ENCODE data around the gene EVX1. TPM values are rescaled to one million over a fixed set of nuclear protein-coding genes. Genes with fewer than 3 reads are reported as not detected.

The EVX1 gene
- total RNA-seq, 1 donor from 2014 or later: not detected

DNA sequence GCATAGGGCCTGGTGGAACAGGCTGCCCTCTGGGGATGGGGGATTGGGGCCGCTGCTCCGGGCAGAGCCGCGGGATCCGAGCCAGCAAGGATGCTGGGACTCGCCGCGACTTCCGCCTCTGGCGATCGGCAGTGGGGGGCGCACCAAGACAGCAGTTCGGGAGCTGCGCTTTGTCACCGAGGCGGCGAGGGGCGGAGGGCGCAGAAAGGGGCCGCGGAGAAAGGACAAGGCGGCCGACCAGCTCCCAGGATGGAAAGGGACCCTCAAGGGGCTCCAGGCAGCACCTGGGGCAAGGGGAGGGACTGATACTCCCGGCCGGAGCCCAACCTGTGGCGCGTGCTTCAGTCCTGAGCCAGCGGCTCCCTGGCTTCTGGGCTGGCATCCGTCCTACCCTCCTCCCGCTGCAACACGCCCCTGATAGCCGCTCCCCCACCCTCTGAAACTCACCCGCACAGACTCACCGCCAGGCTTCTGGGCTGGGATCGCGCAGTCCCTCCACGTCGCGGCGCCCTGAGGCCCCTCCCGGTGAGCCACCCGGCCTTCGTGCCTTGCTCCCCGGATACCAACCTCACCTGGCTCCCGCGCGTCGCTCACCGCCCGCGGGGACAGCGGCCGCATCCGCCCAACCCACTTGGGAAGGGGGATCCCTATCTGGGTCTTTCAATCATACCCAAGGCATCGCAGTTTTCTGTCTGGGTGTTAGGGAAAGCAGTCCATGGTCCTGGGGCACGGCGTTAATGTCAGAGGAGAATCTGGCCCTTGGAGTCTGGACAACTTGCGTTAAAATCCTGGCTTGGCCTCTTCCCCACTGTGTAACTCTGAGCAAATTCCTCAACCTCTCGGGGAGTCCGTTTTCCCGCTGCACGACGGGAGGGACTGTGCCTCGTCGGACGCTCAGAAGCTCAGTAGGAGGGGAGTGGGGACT, 7.0 kb upstream of the EVX1 start:
- DNase-seq: no peak

DNA sequence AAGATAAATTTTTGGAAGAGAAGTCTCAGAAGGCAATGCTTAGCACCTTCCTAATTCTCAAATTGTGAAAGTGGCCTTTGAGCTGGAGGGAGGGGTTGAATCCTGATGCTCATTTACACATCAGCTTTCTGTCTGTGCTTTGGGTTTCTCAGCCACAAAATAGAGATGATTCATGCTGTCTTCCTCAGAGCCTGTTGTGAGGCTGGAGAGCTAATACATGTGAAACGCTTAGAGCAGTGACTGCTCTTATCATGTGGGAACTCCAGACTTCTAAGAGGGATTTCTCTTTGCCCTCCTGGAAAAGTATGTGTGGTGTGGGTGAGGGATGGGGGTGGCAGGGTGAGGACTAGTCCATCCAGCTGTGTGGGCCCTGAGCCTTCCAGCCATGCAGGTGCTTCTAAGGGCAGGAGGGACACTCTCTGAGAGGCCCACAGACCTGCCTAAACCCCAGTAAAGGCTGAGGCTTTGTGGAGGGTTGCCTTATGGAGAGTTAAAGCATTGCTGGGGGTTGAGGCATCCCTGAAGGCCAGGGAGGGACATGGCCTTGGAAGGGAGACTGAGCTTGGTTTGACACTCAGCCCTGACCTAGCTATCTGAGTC, 4.8 kb upstream of the EVX1 start:
- no peak for DNase-seq

DNA sequence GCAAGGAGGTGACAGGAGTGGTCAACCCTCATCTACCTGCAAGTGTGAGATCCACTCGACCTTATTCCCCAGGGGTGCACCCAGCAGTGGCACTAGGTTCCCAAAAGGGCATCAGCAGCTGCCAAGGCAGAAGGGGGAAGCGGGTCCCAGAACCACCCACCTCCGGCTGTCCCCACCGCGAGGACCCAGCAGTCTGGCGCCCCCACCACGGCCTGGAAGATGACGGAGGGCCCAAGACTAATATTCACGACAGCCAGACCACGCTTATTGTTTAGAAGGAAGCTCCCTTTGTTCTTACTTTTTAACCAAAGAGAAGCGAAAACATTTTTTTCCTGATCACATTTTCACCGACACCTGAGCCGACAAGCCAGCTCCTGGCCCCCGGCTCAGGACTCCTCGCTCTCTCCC, 3.6 kb upstream of the EVX1 start:
- DNase-seq: no peak

DNA sequence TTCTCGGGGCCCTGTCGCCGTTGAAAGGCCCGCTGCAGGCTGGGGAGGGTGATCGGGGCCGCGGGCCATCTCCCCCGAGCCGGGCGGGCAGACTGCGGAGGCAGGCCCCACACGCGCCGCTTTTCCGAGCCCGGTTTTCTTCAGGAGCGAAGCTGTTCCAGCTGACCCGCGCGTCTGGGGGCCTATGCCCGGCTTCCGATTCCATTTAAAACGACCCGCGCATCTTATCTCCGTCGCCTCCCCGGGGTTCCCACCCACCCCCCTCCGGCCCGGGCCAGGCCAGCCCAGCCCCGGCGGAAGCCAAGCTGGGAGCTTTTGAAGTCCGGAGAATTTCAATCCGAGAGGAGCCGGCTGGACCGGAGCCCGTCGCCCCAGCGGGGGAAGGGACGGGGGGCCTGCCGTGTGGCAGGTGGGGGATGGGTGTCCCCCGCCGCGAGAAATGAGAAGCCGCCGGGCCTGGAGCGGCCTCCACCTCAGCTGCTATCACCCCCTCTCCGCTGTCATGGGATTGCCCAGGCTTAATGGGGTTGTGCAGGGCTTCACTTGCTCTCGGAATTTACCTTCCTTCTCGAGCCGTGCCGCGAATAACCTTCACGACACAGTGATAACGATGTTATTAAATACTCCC, 3.1 kb upstream of the EVX1 start:
- no peak for DNase-seq

DNA sequence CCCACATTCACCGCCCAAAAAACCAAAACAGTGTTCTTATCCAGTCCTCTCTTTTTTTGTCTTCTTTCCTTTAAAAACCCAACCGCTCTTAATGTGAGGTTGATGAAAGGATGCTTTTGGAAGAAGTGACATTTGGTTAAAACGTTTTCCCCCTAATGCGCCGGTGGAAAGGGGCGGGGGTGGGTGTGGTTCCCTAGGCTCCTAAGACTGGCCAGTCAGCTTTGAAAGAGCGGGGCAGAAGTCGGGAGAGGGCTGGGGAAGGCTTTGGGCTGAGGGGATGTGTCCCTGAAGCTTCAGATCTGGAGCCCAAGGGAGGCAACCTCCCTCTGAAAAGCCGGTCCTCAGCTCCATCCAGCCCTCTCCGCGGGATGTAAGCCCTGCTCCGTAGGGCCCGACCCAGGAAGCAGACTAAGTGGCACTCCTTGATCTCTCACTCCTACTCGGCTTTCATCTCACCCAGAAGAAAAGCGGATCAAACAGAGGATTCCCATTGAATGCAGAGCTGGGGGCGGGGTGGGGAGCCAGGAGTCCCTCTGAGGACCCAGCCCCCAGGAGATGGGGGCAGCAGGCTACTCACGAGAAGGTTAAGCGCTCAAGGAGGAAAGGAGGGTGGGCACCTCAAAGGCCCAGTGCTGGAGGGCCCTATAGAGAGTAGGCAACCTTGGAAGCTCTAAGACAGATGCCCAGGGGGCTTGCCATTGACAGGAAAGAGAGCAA, 2.4 kb upstream of the EVX1 start:
- no peak for DNase-seq

DNA sequence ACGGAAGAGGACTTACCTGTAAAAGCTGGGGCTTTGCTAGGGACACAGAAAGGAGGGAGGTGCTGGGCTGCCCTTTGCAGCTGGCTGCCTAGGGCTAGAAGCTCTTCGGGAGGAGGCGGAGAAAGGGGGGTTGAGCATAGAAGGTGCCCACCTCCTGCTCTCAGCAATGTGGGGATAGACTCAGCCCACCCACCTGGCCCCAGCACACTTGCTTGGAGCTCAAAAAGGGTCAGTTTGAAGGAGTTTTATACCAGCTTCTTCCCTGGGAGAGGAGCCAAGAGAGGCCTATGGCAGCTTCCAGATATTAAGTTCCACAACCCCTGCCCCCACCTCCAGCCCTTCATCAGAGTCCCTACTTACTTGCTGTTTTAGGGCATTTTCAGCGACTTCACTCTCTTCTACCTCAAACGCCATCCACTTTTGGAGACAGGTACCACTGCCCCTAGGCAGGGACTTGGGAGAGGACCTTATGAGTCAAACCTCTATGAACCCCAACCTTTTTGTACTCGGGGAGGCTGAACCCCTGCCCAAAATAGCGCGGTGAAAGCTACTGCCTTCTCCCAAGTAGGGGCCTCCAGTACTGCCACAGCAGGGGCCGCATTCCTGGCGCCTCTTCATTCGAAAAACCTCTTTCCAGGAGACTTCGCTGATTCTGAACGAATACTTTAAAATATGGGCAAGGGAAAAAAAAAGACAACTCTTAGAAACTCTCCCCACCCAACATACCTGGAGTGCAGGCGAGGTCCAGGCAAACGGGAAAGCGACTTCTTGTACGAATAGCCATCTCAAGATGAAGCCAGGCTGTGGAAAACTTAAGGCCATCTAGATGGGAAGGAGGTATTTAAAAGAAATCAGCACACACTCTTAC, 1.2 kb upstream of the EVX1 start:
- no peak for DNase-seq

DNA sequence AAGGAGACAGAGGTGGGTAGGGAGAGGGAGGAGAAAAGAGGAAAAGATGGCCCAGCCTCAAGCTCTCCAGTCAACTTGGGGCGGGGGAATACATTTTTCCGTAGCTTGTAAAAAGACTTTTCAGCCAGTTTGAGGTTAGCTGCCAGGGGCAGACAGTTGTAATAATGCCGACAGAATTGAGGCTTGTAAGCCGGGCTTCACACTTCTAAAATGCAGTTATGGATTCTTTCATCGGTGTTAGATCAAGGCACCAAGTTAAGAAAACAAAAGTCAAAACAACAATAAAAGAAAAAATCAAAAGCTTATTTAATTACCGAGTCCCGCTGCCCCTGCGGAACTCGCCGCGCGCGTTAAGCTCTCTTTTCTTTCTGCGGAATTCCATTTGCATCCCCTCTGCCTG, 448 bp upstream of the EVX1 start:
- no peak for DNase-seq

DNA sequence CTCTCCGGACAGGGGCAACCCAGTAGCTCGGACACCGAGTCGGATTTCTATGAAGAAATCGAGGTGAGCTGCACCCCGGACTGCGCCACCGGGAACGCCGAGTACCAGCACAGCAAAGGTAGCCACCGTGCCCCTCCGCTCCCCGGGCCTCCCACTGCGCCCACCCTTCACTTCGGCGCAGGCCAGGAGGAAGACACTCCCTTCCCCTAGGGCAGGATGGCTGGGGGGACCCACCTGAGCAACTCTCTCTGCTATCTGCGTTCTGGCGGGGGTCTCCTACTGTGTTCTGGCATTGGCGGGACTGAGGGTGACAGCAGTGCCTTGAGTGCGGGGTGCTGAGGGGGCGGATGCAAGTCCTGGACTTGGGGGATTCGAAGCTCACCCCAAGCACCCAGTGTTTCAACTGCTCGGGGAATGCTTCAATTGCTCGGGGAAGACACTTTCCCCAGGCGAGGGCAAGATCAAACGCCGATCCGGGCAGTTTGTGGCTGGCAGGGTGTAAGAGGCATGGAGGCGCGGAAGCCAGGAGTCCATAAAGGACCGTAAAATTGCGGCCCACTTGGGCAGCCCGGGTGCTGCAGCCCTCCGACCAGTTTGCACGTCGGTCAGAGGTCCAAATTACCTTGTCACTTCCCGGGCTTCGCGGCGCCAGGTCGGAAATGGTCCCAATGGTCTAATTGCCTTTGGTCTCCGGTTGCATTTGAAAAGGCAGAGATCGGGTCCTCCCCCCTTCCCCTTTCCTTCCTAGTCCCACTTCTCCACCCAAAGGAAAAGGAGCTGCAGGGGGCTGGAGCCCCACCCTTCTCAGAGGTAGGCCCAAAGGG, 950 bp downstream of the EVX1 start:
- no peak for DNase-seq

DNA sequence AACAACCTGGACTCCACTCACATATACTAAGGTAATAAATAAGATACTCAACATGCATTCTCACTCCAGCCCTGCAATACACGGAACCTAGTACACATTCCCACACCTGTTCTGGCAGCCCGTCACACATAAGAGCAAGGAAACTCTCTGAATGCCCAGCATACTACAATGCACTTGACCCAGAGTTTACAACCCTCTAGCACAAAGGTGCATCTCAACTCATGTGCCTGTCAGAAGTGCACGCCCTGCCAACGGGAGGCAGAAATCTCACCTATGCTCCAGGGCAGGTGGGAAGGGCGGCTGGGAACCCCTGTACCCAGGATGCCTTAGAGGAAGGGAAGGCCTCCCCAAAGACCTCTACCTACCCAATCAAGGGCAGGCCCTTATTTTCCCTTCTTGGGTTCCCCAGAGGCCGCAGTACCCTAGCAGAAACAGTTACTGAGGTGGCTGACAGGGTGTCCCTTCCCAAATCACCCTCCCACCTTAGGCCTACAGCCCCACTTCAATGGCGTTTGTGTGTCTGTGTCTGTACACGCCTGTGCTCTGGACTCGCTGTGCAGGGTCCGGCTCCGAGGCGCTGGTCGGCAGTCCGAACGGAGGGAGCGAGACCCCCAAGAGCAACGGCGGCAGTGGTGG, 2.0 kb downstream of the EVX1 start:
- DNase-seq: no peak

DNA sequence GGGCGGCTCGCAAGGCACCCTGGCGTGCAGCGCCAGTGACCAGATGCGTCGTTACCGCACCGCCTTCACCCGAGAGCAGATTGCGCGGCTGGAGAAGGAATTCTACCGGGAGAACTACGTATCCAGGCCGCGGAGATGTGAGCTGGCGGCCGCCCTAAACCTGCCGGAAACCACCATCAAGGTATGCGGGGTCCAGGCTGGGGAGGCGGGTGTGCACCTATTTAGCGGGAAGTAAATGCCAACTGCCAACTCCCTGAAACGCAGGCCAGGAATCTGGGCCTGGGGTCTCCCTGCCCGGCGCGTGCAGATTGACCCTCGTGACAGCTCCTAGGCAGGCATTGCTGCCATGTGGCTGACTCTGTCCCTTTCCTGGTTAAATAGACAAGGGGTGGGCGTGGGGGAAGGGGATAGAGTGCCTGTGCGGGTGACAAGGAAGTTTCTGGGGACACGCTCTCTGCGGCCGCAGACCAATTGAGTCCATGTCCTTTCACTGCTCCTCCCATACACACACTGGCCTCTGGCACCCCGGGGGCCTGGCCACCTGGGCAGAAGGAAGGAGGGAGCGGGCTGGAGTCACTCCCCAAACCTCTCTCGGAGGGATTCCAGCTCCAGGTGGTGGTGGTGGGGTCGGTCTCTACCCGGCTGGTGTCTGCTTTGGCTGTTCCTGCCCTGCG, 2.7 kb downstream of the EVX1 start:
- no peak for DNase-seq

DNA sequence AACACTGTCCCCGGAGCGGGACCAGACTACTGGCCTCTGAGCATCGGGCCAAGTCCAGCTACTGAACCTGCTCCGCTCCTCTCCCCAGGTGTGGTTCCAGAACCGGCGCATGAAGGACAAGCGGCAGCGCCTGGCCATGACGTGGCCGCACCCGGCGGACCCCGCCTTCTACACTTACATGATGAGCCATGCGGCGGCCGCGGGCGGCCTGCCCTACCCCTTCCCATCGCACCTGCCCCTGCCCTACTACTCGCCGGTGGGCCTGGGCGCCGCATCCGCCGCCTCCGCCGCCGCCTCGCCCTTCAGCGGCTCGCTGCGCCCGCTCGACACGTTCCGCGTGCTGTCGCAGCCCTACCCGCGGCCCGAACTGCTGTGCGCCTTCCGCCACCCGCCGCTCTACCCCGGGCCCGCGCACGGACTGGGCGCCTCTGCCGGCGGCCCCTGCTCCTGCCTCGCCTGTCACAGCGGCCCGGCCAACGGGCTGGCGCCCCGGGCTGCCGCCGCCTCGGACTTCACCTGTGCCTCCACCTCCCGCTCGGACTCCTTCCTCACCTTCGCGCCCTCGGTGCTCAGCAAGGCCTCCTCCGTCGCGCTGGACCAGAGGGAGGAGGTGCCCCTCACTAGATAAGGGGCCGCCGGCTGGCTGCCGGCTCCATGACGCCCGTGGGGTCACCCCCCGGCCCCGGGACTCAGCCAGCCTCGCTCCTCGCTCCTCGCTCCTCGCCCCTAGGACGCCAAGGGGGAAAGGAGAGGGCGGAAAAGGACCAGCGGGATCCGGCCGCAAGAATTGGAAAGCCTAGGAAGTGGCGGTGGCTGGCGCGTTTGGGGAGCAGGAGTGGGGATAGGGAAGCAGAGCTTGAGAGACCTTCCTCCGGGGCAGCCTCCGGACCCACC, 3.4 kb downstream of the EVX1 start:
- no peak for DNase-seq

DNA sequence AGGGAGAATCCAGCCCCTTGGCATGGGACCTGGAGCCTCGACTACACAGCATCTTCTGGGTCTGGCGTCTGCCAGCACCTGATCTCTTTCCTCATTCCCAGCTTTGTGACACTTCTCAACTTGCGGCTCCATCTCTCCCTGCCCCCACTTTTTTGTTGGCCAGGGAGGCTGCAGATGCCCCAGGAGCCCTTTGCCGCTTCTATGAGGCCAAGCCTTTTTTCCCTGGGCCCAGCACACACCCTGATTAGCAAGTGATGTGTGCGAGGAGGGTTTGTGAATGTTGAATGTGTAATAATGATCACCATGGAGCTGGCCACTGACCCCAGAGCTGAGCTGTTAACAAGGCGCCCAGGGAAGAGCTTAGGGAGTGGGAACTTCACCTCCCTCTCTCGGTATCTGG, 4.4 kb downstream of the EVX1 start:
- no peak for DNase-seq

DNA sequence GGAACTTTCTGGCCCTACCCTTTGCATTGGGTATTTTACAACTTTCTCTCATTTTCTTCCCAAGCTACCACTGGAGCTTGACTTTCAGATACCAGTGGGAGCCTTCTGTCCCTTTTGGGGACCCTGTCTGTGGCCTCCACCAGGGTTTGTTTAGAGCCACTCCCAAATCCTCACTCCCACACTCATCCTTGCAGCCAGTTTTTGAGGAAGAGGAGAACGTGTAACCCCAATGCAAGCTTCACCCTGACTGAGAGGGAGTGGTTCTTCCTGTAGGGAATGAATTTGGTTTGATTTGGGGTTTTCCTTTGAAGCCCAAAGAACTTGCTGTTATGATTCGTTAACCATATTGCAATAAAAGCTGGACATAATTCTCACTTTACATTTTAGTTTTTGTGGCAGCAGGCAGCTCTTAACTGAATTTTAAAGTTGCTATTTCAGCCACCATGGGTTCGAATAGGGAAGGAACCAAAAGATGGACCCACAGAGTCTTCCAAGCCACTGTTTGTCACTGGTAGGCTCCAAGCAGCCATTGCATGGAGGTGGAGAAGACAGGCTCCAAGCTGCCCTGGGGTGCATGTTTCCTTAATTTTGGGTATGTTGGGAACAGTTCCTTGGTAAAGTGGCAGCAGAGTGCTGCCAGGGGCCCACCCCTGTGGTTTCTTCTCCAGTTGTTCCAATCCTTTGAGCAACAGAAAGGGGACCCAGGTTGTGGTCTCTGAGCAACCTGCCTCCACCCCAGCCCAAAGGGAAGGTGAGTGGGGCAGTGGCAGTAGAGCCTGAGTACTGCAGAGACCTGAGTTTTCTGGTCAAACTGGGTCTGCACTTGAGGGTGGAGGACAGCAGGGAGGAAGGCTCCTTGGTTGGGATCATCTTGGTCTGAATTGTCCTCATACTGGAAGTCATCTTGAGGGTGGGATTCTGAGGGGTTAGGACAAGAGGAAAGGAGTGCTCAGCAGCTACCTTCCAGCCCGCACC, 5.1 kb downstream of the EVX1 start:
- no peak for DNase-seq

DNA sequence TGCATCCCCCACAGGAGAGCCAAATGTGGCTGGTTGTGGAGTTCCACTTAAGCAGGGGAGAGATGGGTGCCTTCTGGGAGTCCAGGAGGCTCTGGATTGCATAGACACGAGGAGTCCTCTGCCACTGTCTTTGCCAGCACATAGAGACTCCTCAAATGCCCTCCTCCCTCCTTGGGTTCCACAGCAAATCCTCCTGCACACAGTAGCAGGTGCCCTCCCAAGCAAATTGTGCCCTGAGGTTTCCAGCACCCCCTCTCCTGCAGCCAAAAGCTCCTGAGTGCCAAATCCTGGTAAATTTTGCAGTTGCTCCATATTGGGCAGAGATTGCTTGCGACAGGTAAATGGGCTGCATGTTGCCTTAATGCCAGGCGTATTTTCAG, 5.8 kb downstream of the EVX1 start:
- no peak for DNase-seq

DNA sequence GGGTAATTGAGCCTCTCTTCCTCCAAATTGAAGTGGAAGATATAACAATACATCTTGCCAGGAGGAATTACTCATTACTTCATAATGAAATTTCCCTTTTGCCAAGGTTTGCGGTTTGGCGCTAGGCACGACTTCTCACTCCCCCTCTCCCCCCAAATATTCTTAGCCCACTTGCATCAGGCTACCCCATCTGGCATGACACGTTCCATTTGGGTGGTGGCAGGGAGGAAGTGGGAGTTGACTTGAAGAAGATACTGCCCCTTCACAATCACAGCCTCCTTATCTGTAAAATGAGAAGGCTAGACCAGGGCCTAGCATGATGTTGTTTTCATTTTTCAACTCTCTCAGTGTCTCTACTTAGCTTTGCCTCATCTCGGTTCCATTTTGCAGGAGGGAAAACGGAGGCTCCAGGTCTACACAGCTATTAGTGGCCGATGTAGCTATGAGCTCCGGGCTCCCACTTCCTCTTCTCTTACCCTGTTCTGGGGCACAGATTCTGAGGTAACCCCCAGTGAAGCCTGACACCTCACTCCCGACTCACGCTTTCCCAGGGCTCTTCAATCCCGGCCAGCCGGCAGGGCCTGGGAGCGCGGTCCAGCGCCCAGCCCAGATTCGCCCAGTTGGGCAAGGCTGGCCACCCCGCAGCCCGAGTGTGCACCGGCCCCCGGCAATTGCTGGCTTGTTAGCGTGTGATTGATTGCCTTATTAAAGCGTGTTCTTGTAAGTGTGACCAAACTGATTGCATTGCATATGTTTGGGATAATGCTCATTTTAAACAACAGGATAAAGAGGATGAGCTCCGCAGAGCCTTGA, 6.5 kb downstream of the EVX1 start:
- no peak for DNase-seq

DNA sequence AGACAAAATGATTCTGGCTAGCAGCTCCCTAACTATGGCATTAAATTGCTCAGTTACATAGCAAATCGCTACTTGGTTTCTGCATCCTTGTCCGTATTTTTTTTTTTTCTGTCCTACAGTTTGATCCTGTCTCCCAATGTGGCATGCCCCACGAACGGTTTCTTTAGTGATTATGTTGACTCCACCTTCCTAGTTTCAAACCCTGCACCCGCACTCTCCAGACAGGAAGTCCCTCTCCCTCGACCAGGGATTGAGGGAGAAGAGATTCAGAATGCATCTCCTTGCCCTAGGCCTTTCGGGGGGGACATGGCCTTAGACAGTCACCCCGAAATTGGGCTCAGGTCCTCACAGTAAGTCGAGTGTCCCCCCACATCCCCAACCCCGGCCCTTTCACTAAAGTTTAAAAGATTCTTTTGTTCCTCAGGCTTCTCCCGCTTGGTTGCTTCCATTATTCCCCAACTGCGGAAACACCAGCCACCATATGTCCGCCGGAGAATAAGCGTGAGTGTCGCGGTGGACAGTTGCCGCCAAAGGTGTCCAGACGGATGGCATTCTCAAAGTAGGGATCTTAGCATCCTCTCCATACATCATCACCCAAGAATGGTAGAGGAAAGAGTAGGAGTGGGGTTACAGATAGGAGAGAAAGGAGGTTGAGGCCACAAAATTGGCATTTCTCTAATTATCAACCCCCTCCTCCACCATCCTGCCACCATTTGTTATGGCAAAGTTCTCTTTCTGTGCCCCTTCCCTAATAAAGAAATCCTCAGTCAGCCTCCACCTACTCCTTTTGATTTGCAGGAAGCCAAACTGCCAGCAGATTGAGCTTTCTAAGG, 7.3 kb downstream of the EVX1 start:
- DNase-seq: no peak

Measured in occipital lobe (tissue), 2 donors.